SK-N-SH (cell line): Measurements from ENCODE around the gene CHST9. TPM values are rescaled to one million over a fixed set of nuclear protein-coding genes. Genes with fewer than 3 reads are reported as not detected.

ENCODE experiments used
- CTCF ChIA-PET: fragments of 300-600, 350-600 bp; formaldehyde crosslinking; extraction: SDS; loops from one replicate; lab custom pipeline; 2021; lab: Yijun Ruan, JAX
- POLR2A ChIA-PET: fragments of 350-600 bp; sonication (Branson Sonifier 250); formaldehyde crosslinking; extraction: SDS; loops from one replicate; lab custom pipeline; 2020; ENCODE audit warnings: antibody characterized with exemption, inconsistent platforms; lab: Yijun Ruan, JAX
- DNase-seq: peaks from one replicate; pipeline ENCODE4 v3.0.0; 2012
- H2AFZ ChIP-seq: fragments of 200-600 bp; sonication (generic); 2 replicates; pipeline ENCODE4 v1.8.1; 2016; ENCODE audit warnings: antibody characterized with exemption, mild to moderate bottlenecking, low read depth
- H3F3A ChIP-seq: fragments of 200-600 bp; sonication (generic); replicated peaks from 2 replicates; pipeline ENCODE3; 2016; ENCODE audit warnings: antibody characterized with exemption, mild to moderate bottlenecking; ENCODE audit not compliant: insufficient read depth
- H3K27ac ChIP-seq, 2 experiments: fragments of 200-500 bp in 1 of 2; fragments of 200-600 bp in 1 of 2; sonication (Bioruptor generic) in 1 of 2; sonication (generic), shearing (Covaris generic) in 1 of 2; 2 replicates each; pipeline versions ENCODE4 v1.5.1 to v1.6.1; 2014 to 2016; ENCODE audit warnings: low read depth in 2 of 2, inconsistent platforms in 1 of 2, low read length in 1 of 2, mild to moderate bottlenecking in 1 of 2, mixed read lengths in 1 of 2
- H3K27me3 ChIP-seq: fragments of 200-600 bp; sonication (generic), shearing (Covaris generic); 2 replicates; pipeline ENCODE4 v1.6.1; 2016; ENCODE audit warnings: mixed run types; ENCODE audit not compliant: insufficient read depth
- H3K36me3 ChIP-seq, 2 experiments: fragments of 200-500 bp in 1 of 2; fragments of 200-600 bp in 1 of 2; sonication (Bioruptor generic) in 1 of 2; sonication (generic) in 1 of 2; replicated peaks in 1 of 2; 2 replicates each; pipeline versions ENCODE3 to v1.5.1; 2014 to 2016; ENCODE audit warnings: low read length in 1 of 2, mild to moderate bottlenecking in 1 of 2; ENCODE audit not compliant: insufficient read depth in 2 of 2, control insufficient read depth in 1 of 2
- H3K4me1 ChIP-seq, 2 experiments: fragments of 200-500 bp in 1 of 2; fragments of 200-600 bp in 1 of 2; sonication (Bioruptor generic) in 1 of 2; sonication (generic), shearing (Covaris generic) in 1 of 2; 2 replicates each; pipeline versions ENCODE4 v1.5.1 to v1.6.1; 2014 to 2016; ENCODE audit warnings: low read depth in 1 of 2, low read length in 1 of 2, mixed run types in 1 of 2; ENCODE audit not compliant: insufficient read depth in 2 of 2, control insufficient read depth in 1 of 2
- H3K4me2 ChIP-seq: fragments of 200-600 bp; sonication (generic), shearing (Covaris generic); 2 replicates; pipeline ENCODE4 v1.6.1; 2017; ENCODE audit warnings: mixed run types
- H3K4me3 ChIP-seq, 2 experiments: fragments of 200-500 bp in 1 of 2; fragments of 200-600 bp in 1 of 2; sonication (Bioruptor generic) in 1 of 2; sonication (generic), shearing (Covaris generic) in 1 of 2; 2 replicates each; pipeline versions ENCODE4 v1.5.1 to v1.8.1; 2014 to 2016; ENCODE audit warnings: low read depth in 2 of 2, inconsistent platforms in 1 of 2, low read length in 1 of 2, mild to moderate bottlenecking in 1 of 2, mixed read lengths in 1 of 2, moderate library complexity in 1 of 2
- H3K79me2 ChIP-seq: fragments of 200-600 bp; sonication (generic); 2 replicates; pipeline ENCODE4 v1.8.1; 2017; ENCODE audit warnings: mild to moderate bottlenecking; ENCODE audit not compliant: insufficient read depth
- H3K9ac ChIP-seq: fragments of 200-600 bp; sonication (generic); 2 replicates; pipeline ENCODE4 v1.6.1; 2017; ENCODE audit warnings: mixed run types
- H3K9me2 ChIP-seq: fragments of 200-600 bp; sonication (generic); 2 replicates; pipeline ENCODE4 v1.6.1; 2017; ENCODE audit warnings: mixed run types
- H3K9me3 ChIP-seq: fragments of 200-600 bp; sonication (generic); 2 replicates; pipeline ENCODE4 v1.6.1; 2017; ENCODE audit warnings: mixed run types, mild to moderate bottlenecking, moderate library complexity
- H4K20me1 ChIP-seq: fragments of 200-600 bp; sonication (generic); 2 replicates; pipeline ENCODE4 v1.6.1; 2017; ENCODE audit warnings: mild to moderate bottlenecking, mixed run types; ENCODE audit not compliant: insufficient read depth
- ELF1 ChIP-seq: IDR thresholded peaks from 2 replicates; pipeline ENCODE4 v1.4.0; 2012
- EZH2phosphoT487 ChIP-seq: fragments of 200-600 bp; sonication (generic); IDR thresholded peaks from 2 replicates; pipeline ENCODE4 v1.6.1; 2017; ENCODE audit warnings: low read depth, mixed run types, mild to moderate bottlenecking, antibody characterized with exemption, moderate library complexity, borderline replicate concordance
- FOXM1 ChIP-seq: IDR thresholded peaks from 2 replicates; pipeline ENCODE4 v1.4.0; 2012; ENCODE audit warnings: low read depth, mild to moderate bottlenecking
- JUND ChIP-seq: IDR thresholded peaks from 2 replicates; pipeline ENCODE4 v1.4.0; 2012
- MEF2A ChIP-seq: IDR thresholded peaks from 2 replicates; pipeline ENCODE4 v1.4.0; 2012; ENCODE audit warnings: low read depth, borderline replicate concordance
- NFIC ChIP-seq: IDR thresholded peaks from 2 replicates; pipeline ENCODE4 v1.4.0; 2012; ENCODE audit warnings: borderline replicate concordance
- RAD21 ChIP-seq: IDR thresholded peaks from 2 replicates; pipeline ENCODE4 v1.6.1; 2012; ENCODE audit warnings: mild to moderate bottlenecking, low read length
- SIN3A ChIP-seq: IDR thresholded peaks from 2 replicates; pipeline ENCODE4 v1.6.1; 2012; ENCODE audit warnings: low read depth, mild to moderate bottlenecking, low read length, moderate library complexity, borderline replicate concordance
- SMC3 ChIP-seq: IDR thresholded peaks from 2 replicates; pipeline ENCODE4 v1.6.1; 2012; ENCODE audit warnings: low read depth, low read length, improper control_type of control experiment
- TAF1 ChIP-seq: IDR thresholded peaks from 2 replicates; pipeline ENCODE4 v1.6.1; 2012; ENCODE audit warnings: low read depth, mild to moderate bottlenecking, low read length, moderate library complexity, borderline replicate concordance
- TEAD4 ChIP-seq: IDR thresholded peaks from 2 replicates; pipeline ENCODE4 v1.4.0; 2012; ENCODE audit warnings: mild to moderate bottlenecking, borderline replicate concordance; ENCODE audit not compliant: insufficient read depth
- YY1 ChIP-seq: IDR thresholded peaks from 2 replicates; pipeline ENCODE4 v1.4.0; 2012; ENCODE audit warnings: low read depth, mild to moderate bottlenecking
- WGBS: methylation state at CpG from one replicate; pipeline ENCODE4 v1.1.6; 2017; ENCODE audit warnings: low lambda C conversion rate; 5-methylcytosine and 5-hydroxymethylcytosine counted together
- polyA plus RNA-seq, 3 experiments: library from polyadenylated mRNA; depleted of rRNA; stranded (reverse); fragments of >200 nt; gene quantifications; 2 replicates each; pipeline ENCODE4 v1.2.3, GENCODE V29; 2012
- TF ChIP-seq, protein P1 (sequence below): IDR thresholded peaks from 2 replicates; pipeline ENCODE4 v1.6.1; 2012; ENCODE audit warnings: mild to moderate bottlenecking, low read depth, low read length, moderate library complexity
- TF ChIP-seq, protein P2 (sequence below): fragments of 200-600 bp; sonication (generic); IDR thresholded peaks from 2 replicates; pipeline ENCODE4 v1.6.1; 2017; ENCODE audit warnings: antibody characterized with exemption, mild to moderate bottlenecking, moderate library complexity
- TF ChIP-seq, protein P3 (sequence below): fragments of 150-350 bp; IDR thresholded peaks from 2 replicates; pipeline ENCODE4 v1.6.1; 2016; ENCODE audit warnings: mild to moderate bottlenecking, low read depth, low read length
- TF ChIP-seq, protein P4 (sequence below): IDR thresholded peaks from 2 replicates; pipeline ENCODE4 v1.4.0; 2012; ENCODE audit warnings: low read depth, borderline replicate concordance
- TF ChIP-seq, protein P5 (sequence below): IDR thresholded peaks from 2 replicates; pipeline ENCODE4 v1.4.0; 2012; ENCODE audit warnings: low read depth, borderline replicate concordance
- TF ChIP-seq, protein P6 (sequence below): IDR thresholded peaks from 2 replicates; pipeline ENCODE4; 2012
- TF ChIP-seq, protein P7 (sequence below): IDR thresholded peaks from 2 replicates; pipeline ENCODE4 v1.4.0; 2012; ENCODE audit warnings: low read depth

CHST9 gene
- polyA plus RNA-seq, 1 of the 3 experiments (the other 2 are of a cell fraction), result not detected

DNA sequence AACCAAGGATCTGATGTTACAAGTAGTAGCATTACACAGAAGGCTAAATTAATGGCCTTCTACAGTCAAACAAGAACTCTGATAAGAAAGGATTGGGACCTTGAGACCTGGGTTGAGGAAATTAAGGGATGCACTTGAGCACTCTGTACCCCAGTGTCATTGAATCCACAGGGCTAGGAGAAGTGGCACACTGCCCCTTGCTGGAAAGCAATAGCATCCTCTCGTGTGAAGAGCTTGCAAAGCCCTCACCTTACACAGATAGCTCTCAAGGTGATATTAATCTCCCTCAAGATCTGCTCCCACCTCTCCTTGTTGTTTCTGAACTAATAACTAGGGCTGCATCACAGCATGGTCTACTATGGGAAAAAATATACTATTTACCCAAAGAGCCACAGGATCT lies 26.5 kb upstream of the CHST9 start (continued):
- TF ChIP-seq, protein P1, sequence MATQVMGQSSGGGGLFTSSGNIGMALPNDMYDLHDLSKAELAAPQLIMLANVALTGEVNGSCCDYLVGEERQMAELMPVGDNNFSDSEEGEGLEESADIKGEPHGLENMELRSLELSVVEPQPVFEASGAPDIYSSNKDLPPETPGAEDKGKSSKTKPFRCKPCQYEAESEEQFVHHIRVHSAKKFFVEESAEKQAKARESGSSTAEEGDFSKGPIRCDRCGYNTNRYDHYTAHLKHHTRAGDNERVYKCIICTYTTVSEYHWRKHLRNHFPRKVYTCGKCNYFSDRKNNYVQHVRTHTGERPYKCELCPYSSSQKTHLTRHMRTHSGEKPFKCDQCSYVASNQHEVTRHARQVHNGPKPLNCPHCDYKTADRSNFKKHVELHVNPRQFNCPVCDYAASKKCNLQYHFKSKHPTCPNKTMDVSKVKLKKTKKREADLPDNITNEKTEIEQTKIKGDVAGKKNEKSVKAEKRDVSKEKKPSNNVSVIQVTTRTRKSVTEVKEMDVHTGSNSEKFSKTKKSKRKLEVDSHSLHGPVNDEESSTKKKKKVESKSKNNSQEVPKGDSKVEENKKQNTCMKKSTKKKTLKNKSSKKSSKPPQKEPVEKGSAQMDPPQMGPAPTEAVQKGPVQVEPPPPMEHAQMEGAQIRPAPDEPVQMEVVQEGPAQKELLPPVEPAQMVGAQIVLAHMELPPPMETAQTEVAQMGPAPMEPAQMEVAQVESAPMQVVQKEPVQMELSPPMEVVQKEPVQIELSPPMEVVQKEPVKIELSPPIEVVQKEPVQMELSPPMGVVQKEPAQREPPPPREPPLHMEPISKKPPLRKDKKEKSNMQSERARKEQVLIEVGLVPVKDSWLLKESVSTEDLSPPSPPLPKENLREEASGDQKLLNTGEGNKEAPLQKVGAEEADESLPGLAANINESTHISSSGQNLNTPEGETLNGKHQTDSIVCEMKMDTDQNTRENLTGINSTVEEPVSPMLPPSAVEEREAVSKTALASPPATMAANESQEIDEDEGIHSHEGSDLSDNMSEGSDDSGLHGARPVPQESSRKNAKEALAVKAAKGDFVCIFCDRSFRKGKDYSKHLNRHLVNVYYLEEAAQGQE, result no peak
- TF ChIP-seq, protein P2, sequence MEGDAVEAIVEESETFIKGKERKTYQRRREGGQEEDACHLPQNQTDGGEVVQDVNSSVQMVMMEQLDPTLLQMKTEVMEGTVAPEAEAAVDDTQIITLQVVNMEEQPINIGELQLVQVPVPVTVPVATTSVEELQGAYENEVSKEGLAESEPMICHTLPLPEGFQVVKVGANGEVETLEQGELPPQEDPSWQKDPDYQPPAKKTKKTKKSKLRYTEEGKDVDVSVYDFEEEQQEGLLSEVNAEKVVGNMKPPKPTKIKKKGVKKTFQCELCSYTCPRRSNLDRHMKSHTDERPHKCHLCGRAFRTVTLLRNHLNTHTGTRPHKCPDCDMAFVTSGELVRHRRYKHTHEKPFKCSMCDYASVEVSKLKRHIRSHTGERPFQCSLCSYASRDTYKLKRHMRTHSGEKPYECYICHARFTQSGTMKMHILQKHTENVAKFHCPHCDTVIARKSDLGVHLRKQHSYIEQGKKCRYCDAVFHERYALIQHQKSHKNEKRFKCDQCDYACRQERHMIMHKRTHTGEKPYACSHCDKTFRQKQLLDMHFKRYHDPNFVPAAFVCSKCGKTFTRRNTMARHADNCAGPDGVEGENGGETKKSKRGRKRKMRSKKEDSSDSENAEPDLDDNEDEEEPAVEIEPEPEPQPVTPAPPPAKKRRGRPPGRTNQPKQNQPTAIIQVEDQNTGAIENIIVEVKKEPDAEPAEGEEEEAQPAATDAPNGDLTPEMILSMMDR, result no peak
- TF ChIP-seq EZH2phosphoT487, result no peak
- TF ChIP-seq RAD21, result no peak

DNA sequence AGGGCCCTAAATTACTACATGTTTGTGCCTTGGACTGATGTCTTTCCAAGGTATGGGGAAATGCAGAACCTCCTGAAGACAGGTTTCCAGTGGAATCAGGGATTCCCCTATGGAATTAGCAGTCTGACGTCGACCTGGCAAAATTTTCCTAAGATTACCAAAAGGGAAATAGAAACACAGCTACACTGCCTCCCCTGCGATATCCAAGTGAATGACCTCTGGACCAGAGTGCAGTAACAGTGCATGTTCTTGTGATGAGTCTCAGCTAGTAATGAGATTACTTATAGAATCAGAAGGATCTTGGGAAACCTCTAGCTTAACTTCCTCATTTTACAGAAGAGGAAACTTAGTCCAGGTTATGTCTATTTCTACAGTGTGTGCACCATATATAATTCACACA lies 21.3 kb upstream of the CHST9 start:
- no peak overlapping the region for H3K27ac ChIP-seq
- no peaks in the 10 kb centered on the region for H4K20me1 ChIP-seq
- H2AFZ ChIP-seq, result no peak overlapping the region
- no peaks in the 10 kb centered on the region for H3K9me3 ChIP-seq
- H3K9ac ChIP-seq, result no peak overlapping the region
- peaks cover 0 to 2% of the 10 kb centered on the region in 2 experiments; a peak in 1 of 4 replicates for H3K4me1 ChIP-seq
- H3K9me2 ChIP-seq, result no peaks in the 10 kb centered on the region
- no peaks in the 10 kb centered on the region for H3F3A ChIP-seq
- no peak for DNase-seq
- ChIA-PET POLR2A (no interaction called here), CTCF (no interaction called here)
- no peak overlapping the region for H3K4me2 ChIP-seq
- no peaks in the 10 kb centered on the region for H3K36me3 ChIP-seq
- H3K27me3 ChIP-seq, result no peaks in the 10 kb centered on the region
- no peaks in the 10 kb centered on the region for H3K79me2 ChIP-seq
- no peak overlapping the region for H3K4me3 ChIP-seq
- WGBS, result 61% methylated on average over 3 of the region's 3 CpGs
- TF ChIP-seq TAF1, result no peak
- TF ChIP-seq, protein P3, sequence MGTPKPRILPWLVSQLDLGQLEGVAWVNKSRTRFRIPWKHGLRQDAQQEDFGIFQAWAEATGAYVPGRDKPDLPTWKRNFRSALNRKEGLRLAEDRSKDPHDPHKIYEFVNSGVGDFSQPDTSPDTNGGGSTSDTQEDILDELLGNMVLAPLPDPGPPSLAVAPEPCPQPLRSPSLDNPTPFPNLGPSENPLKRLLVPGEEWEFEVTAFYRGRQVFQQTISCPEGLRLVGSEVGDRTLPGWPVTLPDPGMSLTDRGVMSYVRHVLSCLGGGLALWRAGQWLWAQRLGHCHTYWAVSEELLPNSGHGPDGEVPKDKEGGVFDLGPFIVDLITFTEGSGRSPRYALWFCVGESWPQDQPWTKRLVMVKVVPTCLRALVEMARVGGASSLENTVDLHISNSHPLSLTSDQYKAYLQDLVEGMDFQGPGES, result no peak
- no peak for TF ChIP-seq SMC3
- TF ChIP-seq YY1, result no peak
- no peak for TF ChIP-seq MEF2A
- TF ChIP-seq, protein P4, sequence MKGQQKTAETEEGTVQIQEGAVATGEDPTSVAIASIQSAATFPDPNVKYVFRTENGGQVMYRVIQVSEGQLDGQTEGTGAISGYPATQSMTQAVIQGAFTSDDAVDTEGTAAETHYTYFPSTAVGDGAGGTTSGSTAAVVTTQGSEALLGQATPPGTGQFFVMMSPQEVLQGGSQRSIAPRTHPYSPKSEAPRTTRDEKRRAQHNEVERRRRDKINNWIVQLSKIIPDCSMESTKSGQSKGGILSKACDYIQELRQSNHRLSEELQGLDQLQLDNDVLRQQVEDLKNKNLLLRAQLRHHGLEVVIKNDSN, result no peak
- TF ChIP-seq TEAD4, result no peak
- TF ChIP-seq, protein P5, sequence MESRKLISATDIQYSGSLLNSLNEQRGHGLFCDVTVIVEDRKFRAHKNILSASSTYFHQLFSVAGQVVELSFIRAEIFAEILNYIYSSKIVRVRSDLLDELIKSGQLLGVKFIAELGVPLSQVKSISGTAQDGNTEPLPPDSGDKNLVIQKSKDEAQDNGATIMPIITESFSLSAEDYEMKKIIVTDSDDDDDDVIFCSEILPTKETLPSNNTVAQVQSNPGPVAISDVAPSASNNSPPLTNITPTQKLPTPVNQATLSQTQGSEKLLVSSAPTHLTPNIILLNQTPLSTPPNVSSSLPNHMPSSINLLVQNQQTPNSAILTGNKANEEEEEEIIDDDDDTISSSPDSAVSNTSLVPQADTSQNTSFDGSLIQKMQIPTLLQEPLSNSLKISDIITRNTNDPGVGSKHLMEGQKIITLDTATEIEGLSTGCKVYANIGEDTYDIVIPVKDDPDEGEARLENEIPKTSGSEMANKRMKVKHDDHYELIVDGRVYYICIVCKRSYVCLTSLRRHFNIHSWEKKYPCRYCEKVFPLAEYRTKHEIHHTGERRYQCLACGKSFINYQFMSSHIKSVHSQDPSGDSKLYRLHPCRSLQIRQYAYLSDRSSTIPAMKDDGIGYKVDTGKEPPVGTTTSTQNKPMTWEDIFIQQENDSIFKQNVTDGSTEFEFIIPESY, result no peak
- TF ChIP-seq, protein P6, sequence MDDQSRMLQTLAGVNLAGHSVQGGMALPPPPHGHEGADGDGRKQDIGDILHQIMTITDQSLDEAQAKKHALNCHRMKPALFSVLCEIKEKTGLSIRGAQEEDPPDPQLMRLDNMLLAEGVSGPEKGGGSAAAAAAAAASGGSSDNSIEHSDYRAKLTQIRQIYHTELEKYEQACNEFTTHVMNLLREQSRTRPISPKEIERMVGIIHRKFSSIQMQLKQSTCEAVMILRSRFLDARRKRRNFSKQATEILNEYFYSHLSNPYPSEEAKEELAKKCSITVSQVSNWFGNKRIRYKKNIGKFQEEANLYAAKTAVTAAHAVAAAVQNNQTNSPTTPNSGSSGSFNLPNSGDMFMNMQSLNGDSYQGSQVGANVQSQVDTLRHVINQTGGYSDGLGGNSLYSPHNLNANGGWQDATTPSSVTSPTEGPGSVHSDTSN, result no peak
- TF ChIP-seq, protein P2, result no peak
- no peak for TF ChIP-seq JUND
- TF ChIP-seq FOXM1, result no peak
- no peak for TF ChIP-seq SIN3A
- TF ChIP-seq NFIC, result no peak
- TF ChIP-seq ELF1, result no peak
- TF ChIP-seq, protein P7, sequence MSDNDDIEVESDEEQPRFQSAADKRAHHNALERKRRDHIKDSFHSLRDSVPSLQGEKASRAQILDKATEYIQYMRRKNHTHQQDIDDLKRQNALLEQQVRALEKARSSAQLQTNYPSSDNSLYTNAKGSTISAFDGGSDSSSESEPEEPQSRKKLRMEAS, result no peak
